ENCODE results near the gene HGFAC. TPM values are rescaled to one million over a fixed set of nuclear protein-coding genes. Genes with fewer than 3 reads are reported as not detected.

Gene HGFAC
- total and polyA plus RNA-seq, 4 donors: 0.24 to 2.6 (median 0.37) TPM

GRCh38 chr4:3429651-3430050 lies 12.1 kb upstream of the HGFAC start:
- H3K9me3 ChIP-seq (ENCODE audit: control insufficient read depth in 4 of 4, insufficient read depth in 3 of 4, low read length in 3 of 4): no peaks in the 10 kb centered on the region
- no peak overlapping the region for H3K27ac ChIP-seq (ENCODE audit: low read depth in 1 of 2, low read length in 1 of 2)
- DNase-seq (no peak), ATAC-seq (ENCODE audit: insufficient read depth, low FRiP score) (no peak)
- H3K36me3 ChIP-seq (ENCODE audit: control insufficient read depth in 4 of 4, insufficient read depth in 4 of 4, low read length in 4 of 4): peaks cover 0 to 58% (median 13%) of the 10 kb centered on the region in 4 donors
- no peaks in the 10 kb centered on the region for H3K4me1 ChIP-seq (ENCODE audit: control insufficient read depth in 5 of 5, insufficient read depth in 5 of 5, low read length in 5 of 5)
- 91 to 98% methylated on average over 12 of the region's 12 CpGs for WGBS, 2 donors
- no peaks in the 10 kb centered on the region for H3K27me3 ChIP-seq (ENCODE audit: control insufficient read depth in 3 of 3, insufficient read depth in 3 of 3, low read length in 2 of 3)
- TF ChIP-seq CTCF (IDR thresholded peaks at IDR 0.05; ENCODE audit: control extremely low read depth, extremely low read depth): no peak
- H3K4me3 ChIP-seq: no peak overlapping the region
- H3K9ac ChIP-seq (ENCODE audit: insufficient read depth in 1 of 2, low read length in 2 of 2): no peak overlapping the region

- ATAC-seq (ENCODE audit: insufficient read depth, low FRiP score): no peak
- no peak for DNase-seq
- no peaks in the 10 kb centered on the region for H3K9me3 ChIP-seq (ENCODE audit: control insufficient read depth in 4 of 4, insufficient read depth in 3 of 4, low read length in 3 of 4)
- no peaks in the 10 kb centered on the region for H3K4me1 ChIP-seq (ENCODE audit: control insufficient read depth in 5 of 5, insufficient read depth in 5 of 5, low read length in 5 of 5)
- H3K36me3 ChIP-seq (ENCODE audit: control insufficient read depth in 4 of 4, insufficient read depth in 4 of 4, low read length in 4 of 4): peaks cover 0 to 53% (median 6%) of the 10 kb centered on the region in 4 donors
- no peak overlapping the region for H3K27ac ChIP-seq (ENCODE audit: low read depth in 1 of 2, low read length in 1 of 2)
- no peak for TF ChIP-seq CTCF (IDR thresholded peaks at IDR 0.05; ENCODE audit: control extremely low read depth, extremely low read depth)
- WGBS, 2 donors: 58 to 71% methylated on average over 21 of the region's 21 CpGs
- H3K4me3 ChIP-seq: no peak overlapping the region
- no peaks in the 10 kb centered on the region for H3K27me3 ChIP-seq (ENCODE audit: control insufficient read depth in 3 of 3, insufficient read depth in 3 of 3, low read length in 2 of 3)
- no peak overlapping the region for H3K9ac ChIP-seq (ENCODE audit: insufficient read depth in 1 of 2, low read length in 2 of 2)
Observed at GRCh38 chr4:3430524-3430923, 11.2 kb upstream of the HGFAC start.

GRCh38 chr4:3431446-3431993 lies 10.2 kb upstream of the HGFAC start:
- no peak for TF ChIP-seq CTCF (IDR thresholded peaks at IDR 0.05; ENCODE audit: control extremely low read depth, extremely low read depth)
- Histone ChIP-seq H3K27ac (ENCODE audit: low read depth in 1 of 2, low read length in 1 of 2) (no peak overlapping the region), H3K4me1 (ENCODE audit: control insufficient read depth in 5 of 5, insufficient read depth in 5 of 5, low read length in 5 of 5) (no peaks in the 10 kb centered on the region), H3K27me3 (ENCODE audit: control insufficient read depth in 3 of 3, insufficient read depth in 3 of 3, low read length in 2 of 3) (no peaks in the 10 kb centered on the region), H3K9ac (ENCODE audit: insufficient read depth in 1 of 2, low read length in 2 of 2) (no peak overlapping the region), H3K4me3 (no peak overlapping the region), H3K36me3 (ENCODE audit: control insufficient read depth in 4 of 4, insufficient read depth in 4 of 4, low read length in 4 of 4) (peaks cover 0 to 51% (median 6%) of the 10 kb centered on the region in 4 donors), H3K9me3 (ENCODE audit: control insufficient read depth in 4 of 4, insufficient read depth in 3 of 4, low read length in 3 of 4) (no peaks in the 10 kb centered on the region)
- ATAC-seq (ENCODE audit: insufficient read depth, low FRiP score) (no peak), DNase-seq (no peak)
- WGBS, 2 donors: 93 to 94% methylated on average over 28 of the region's 28 CpGs

- Histone ChIP-seq H3K27me3 (ENCODE audit: control insufficient read depth in 3 of 3, insufficient read depth in 3 of 3, low read length in 2 of 3) (no peaks in the 10 kb centered on the region), H3K36me3 (ENCODE audit: control insufficient read depth in 4 of 4, insufficient read depth in 4 of 4, low read length in 4 of 4) (peaks cover 0 to 44% (median 6%) of the 10 kb centered on the region in 4 donors), H3K4me3 (no peak overlapping the region), H3K9me3 (ENCODE audit: control insufficient read depth in 4 of 4, insufficient read depth in 3 of 4, low read length in 3 of 4) (no peaks in the 10 kb centered on the region), H3K9ac (ENCODE audit: insufficient read depth in 1 of 2, low read length in 2 of 2) (no peak overlapping the region), H3K27ac (ENCODE audit: low read depth in 1 of 2, low read length in 1 of 2) (no peak overlapping the region), H3K4me1 (ENCODE audit: control insufficient read depth in 5 of 5, insufficient read depth in 5 of 5, low read length in 5 of 5) (no peaks in the 10 kb centered on the region)
- DNase-seq: no peak
- no peak for ATAC-seq (ENCODE audit: insufficient read depth, low FRiP score)
- TF ChIP-seq CTCF (IDR thresholded peaks at IDR 0.05; ENCODE audit: control extremely low read depth, extremely low read depth): no peak
- WGBS, 2 donors: 92 to 94% methylated on average over 16 of the region's 16 CpGs
Observed at GRCh38 chr4:3432381-3432790, 9.4 kb upstream of the HGFAC start.

Measured in lung (tissue), 12 donors.